SK-N-SH treated with all-trans-retinoic acid at 6 μM for 48 hours (cell line): ENCODE measurements around the gene ZNF670.

ENCODE experiments used
- SNAI2 ChIP-seq: fragments of 250-450 bp; sonication (Bioruptor Pico); IDR thresholded peaks from 2 replicates; pipeline ENCODE4 v1.5.0; 2020; ENCODE audit warnings: mild to moderate bottlenecking, moderate library complexity
- ZNF8 ChIP-seq: fragments of 450-650 bp; formaldehyde crosslinking; IDR thresholded peaks from 2 replicates; pipeline ENCODE4 v1.5.0; 2020; ENCODE audit warnings: mild to moderate bottlenecking, moderate library complexity
- TF ChIP-seq, protein P1 (sequence below): fragments of 250-450 bp; sonication (Bioruptor Pico); IDR thresholded peaks from 2 replicates; pipeline ENCODE4 v1.5.0; 2020; ENCODE audit warnings: mild to moderate bottlenecking, moderate library complexity
- TF ChIP-seq, protein P2 (sequence below): fragments of 250-450 bp; sonication (Bioruptor Pico); IDR thresholded peaks from 2 replicates; pipeline ENCODE4 v1.5.1; 2020; ENCODE audit warnings: low read depth, mild to moderate bottlenecking, moderate library complexity

DNA sequence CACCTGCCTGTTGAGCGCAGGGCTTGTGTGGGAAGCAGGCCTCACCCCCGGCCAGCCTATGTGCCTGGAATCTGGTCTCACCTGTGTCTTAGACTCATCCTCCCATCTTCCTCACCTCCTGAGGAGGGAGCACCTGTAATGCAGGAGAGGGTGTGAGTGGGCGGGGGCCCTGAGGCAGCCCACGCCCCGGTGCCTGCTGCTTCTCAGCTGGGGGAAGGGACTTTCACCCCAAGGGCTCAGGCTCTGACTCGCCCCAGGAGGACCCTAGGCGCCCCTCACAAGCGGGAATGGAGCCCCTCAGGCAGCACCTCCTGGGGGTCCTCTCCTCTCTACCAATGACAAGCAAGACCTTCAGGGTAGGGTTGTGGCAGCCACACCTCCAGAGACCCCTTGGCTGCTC, 6.7 kb upstream of the ZNF670 start:
- TF ChIP-seq, protein P1, sequence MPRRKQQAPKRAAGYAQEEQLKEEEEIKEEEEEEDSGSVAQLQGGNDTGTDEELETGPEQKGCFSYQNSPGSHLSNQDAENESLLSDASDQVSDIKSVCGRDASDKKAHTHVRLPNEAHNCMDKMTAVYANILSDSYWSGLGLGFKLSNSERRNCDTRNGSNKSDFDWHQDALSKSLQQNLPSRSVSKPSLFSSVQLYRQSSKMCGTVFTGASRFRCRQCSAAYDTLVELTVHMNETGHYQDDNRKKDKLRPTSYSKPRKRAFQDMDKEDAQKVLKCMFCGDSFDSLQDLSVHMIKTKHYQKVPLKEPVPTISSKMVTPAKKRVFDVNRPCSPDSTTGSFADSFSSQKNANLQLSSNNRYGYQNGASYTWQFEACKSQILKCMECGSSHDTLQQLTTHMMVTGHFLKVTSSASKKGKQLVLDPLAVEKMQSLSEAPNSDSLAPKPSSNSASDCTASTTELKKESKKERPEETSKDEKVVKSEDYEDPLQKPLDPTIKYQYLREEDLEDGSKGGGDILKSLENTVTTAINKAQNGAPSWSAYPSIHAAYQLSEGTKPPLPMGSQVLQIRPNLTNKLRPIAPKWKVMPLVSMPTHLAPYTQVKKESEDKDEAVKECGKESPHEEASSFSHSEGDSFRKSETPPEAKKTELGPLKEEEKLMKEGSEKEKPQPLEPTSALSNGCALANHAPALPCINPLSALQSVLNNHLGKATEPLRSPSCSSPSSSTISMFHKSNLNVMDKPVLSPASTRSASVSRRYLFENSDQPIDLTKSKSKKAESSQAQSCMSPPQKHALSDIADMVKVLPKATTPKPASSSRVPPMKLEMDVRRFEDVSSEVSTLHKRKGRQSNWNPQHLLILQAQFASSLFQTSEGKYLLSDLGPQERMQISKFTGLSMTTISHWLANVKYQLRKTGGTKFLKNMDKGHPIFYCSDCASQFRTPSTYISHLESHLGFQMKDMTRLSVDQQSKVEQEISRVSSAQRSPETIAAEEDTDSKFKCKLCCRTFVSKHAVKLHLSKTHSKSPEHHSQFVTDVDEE (CRISPR knock-in tag), result no peak
- no peak for TF ChIP-seq ZNF8 (CRISPR knock-in tag)
- no peak for TF ChIP-seq SNAI2 (CRISPR knock-in tag)
- TF ChIP-seq, protein P2, sequence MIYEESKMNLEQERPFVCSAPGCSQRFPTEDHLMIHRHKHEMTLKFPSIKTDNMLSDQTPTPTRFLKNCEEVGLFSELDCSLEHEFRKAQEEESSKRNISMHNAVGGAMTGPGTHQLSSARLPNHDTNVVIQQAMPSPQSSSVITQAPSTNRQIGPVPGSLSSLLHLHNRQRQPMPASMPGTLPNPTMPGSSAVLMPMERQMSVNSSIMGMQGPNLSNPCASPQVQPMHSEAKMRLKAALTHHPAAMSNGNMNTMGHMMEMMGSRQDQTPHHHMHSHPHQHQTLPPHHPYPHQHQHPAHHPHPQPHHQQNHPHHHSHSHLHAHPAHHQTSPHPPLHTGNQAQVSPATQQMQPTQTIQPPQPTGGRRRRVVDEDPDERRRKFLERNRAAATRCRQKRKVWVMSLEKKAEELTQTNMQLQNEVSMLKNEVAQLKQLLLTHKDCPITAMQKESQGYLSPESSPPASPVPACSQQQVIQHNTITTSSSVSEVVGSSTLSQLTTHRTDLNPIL (CRISPR knock-in tag), result no peak
